Tracheal epithelial cell (primary cell): ENCODE data around the gene NAALAD2. TPM values are rescaled to one million over a fixed set of nuclear protein-coding genes. Genes with fewer than 3 reads are reported as not detected.

Experiments
- total RNA-seq: library from RNA; depleted of rRNA; stranded (reverse); fragments of >200 nt; gene quantifications from 2 replicates; pipeline ENCODE4 v1.2.1, GENCODE V29; 2014

Gene NAALAD2
- not detected in 2 replicates for total RNA-seq

DNA sequence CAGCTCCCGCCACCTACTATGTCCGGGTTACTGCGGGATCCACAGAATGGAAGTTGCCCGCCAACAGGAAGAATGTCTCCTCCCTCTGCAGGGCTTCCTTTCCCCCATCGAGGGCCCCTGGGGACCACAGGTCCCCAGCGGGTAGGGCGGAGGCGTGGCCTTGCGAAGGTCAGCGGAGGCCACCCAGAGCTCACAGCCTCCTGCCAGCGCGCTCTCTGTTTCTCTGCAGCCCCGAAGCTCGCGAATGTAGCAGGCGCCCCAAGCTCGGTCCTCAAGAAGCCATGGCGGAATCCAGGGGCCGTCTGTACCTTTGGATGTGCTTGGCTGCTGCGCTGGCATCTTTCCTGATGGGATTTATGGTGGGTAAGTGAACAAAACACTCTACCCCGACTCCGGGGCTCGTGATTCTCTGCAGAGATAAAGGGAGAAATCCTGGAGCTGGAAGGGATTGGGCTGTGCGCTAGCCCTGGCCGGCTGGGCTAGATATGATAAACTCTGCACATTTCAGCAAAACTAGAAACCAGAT is at the start of gene NAALAD2:
NAALAD2 (plus strand) TSS at position 186 of the 526 bp plus-strand sequence; CDS start at position 282, 96 bp downstream.

DNA sequence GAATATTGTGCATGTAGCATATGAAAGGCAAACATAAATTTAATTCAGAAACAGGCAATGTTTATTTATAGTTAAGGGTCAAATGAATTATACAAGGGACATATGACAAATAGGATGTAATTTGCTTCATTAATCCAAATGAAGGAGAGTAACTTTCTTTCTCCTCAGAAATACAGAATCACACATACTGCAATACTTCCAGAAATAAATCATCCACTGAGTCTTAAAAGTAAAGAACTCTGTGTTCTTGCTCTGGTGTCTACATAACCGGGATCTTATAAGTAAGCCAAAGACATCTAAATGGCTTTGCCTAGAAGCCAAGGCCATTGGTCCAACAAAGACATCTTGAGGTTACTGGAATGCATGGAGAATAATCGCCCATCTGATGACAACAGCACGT is 48.8 kb upstream of the NAALAD2 start, which contains the start of gene UBTFL1:
UBTFL1 (plus strand) TSS at position 301 of the 400 bp plus-strand sequence; CDS start at position 301, 0 bp downstream.

DNA sequence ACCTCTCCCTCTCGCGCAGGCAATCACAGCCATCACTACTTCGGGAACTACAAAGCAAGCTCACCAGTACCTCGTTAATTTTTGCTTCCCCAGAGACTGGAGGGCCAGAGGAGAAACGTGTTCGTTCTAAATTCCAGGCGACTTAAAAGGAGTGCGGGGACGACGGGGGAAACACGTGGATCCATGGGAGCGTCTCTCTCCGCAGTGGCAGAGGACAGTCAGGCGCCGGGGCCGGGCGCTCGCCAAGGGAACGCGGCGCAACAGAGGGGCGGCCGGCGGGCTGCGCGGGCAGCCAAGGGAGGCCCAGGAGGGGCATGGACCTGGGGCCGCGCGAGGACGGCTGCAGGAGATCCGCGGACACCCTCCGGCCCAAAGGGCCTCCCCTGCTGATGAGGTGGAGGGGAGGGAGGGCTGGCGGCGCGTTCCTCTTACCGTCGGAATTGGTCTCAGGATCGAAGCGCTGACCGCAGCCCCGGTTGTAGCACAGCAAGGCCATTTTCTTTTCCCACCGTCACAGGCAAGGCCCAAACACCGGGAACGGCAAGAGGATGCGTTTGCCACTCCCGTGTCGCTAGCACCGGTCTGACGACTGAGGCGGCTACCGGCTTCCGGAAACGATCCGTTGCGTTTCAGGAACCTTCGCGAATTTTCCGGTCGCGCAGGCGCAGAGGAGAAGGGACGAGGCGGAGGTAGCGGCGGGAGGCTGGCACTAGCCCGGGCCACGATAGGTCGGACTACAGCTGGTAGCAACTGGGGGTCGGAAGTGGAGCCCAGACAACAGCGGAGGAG is 88.2 kb downstream of the NAALAD2 start, which contains the start of gene CHORDC1:
CHORDC1 (minus strand) TSS at position 591 of the 789 bp plus-strand sequence; CDS start at position 496, 95 bp downstream.

Other genes with a start within 250 kb of the NAALAD2 start
- not detected in 2 replicates for gene TRIM49D1, start 212.4 kb upstream of the NAALAD2 start, total RNA-seq
- not detected in 2 replicates for gene TRIM49D2, start 210.6 kb upstream of the NAALAD2 start, total RNA-seq
- not detected in 2 replicates for gene TRIM64, start 168.6 kb upstream of the NAALAD2 start, total RNA-seq
- not detected in 2 replicates for gene TRIM49C, start 103.6 kb upstream of the NAALAD2 start, total RNA-seq
- not detected in 2 replicates for gene UBTFL1, start 48.7 kb upstream of the NAALAD2 start, total RNA-seq
- gene CHORDC1, start 88.4 kb downstream of the NAALAD2 start, total RNA-seq: 21.5 and 27.5 TPM in 2 replicates